K562 (cell line): ENCODE data around the gene RSPH6A. TPM values are rescaled to one million over a fixed set of nuclear protein-coding genes. Genes with fewer than 3 reads are reported as not detected.

Experiments
- BRF2 ChIP-seq: IDR thresholded peaks from 3 replicates; pipeline ENCODE4 v1.6.1; 2011; ENCODE audit warnings: borderline replicate concordance, mild to moderate bottlenecking; ENCODE audit not compliant: insufficient read length, insufficient read depth
- CHD4 ChIP-seq: fragments of 200-600 bp; sonication (generic); IDR thresholded peaks from 3 replicates; pipeline ENCODE4 v1.6.1; 2012; ENCODE audit warnings: low read depth, mild to moderate bottlenecking, mixed read lengths, low read length, inconsistent platforms; ENCODE audit not compliant: insufficient read depth, insufficient replicate concordance, poor library complexity, severe bottlenecking
- CREB1 ChIP-seq, 2 experiments: sonication (generic) in 1 of 2; formaldehyde crosslinking in 1 of 2; IDR thresholded peaks; 2 replicates each; pipeline versions ENCODE4 v1.6.1 to v1.8.0; 2012 to 2022; ENCODE audit warnings: inconsistent platforms in 1 of 2, mild to moderate bottlenecking in 1 of 2, missing genetic modification reagents in 1 of 2, moderate library complexity in 1 of 2
- EWSR1 ChIP-seq: fragments of 450-650 bp; IDR thresholded peaks from 2 replicates; pipeline ENCODE4 v1.6.1; 2018; ENCODE audit warnings: borderline replicate concordance, mild to moderate bottlenecking, low read depth, moderate library complexity; ENCODE audit not compliant: partially characterized antibody
- HDAC6 ChIP-seq: IDR thresholded peaks from 2 replicates; pipeline ENCODE4 v1.6.1; 2012; ENCODE audit warnings: low read depth, mild to moderate bottlenecking, control low read depth, inconsistent platforms, low read length, moderate library complexity
- ID3 ChIP-seq, 2 experiments: fragments of 250-450 bp in 1 of 2; fragments of 450-650 bp in 1 of 2; sonication (Bioruptor Pico) in 1 of 2; IDR thresholded peaks; 2 replicates each; pipeline versions ENCODE4 v1.6.1 to v1.8.0; 2016 to 2021; ENCODE audit warnings: mild to moderate bottlenecking in 2 of 2, moderate library complexity in 2 of 2, missing compliant biosample characterization in 1 of 2, missing genetic modification characterization in 1 of 2
- KHSRP ChIP-seq: fragments of 450-650 bp; IDR thresholded peaks from 2 replicates; pipeline ENCODE4 v1.6.1; 2017
- MBD2 ChIP-seq: sonication (generic); IDR thresholded peaks from 2 replicates; pipeline ENCODE4 v1.6.1; 2016; ENCODE audit warnings: low read depth, borderline replicate concordance
- MLX ChIP-seq, 2 experiments: fragments of 450-650 bp in 1 of 2; sonication (generic) in 1 of 2; formaldehyde crosslinking; conservative IDR thresholded peaks; 2 replicates each; pipeline versions ENCODE4 v1.4.0 to v1.8.1; 2020 to 2022; ENCODE audit warnings: mild to moderate bottlenecking in 1 of 2, missing genetic modification reagents in 1 of 2
- POU5F1 ChIP-seq: fragments of 150-350 bp; IDR thresholded peaks from 2 replicates; pipeline ENCODE4 v1.6.1; 2014; ENCODE audit warnings: borderline replicate concordance, low read length, low read depth, mild to moderate bottlenecking; ENCODE audit not compliant: partially characterized antibody
- RBM15 ChIP-seq: fragments of 200-400 bp; formaldehyde crosslinking; IDR thresholded peaks from 2 replicates; pipeline ENCODE4 v1.6.1; 2018; ENCODE audit warnings: mild to moderate bottlenecking, low read length, moderate library complexity; ENCODE audit not compliant: insufficient read depth
- RBM39 ChIP-seq: fragments of 200-400 bp; formaldehyde crosslinking; optimal IDR thresholded peaks from 2 replicates; pipeline ENCODE3; 2018; ENCODE audit warnings: low read depth, low read length
- SMC3 ChIP-seq: conservative IDR thresholded peaks from 2 replicates; pipeline ENCODE4 v1.6.1; 2011; ENCODE audit warnings: low read depth, low read length, improper control_type of control experiment; ENCODE audit not compliant: insufficient read depth
- ZKSCAN1 ChIP-seq: fragments of 150-350 bp; IDR thresholded peaks from 2 replicates; pipeline ENCODE4 v1.6.1; 2016; ENCODE audit warnings: low read depth, low read length
- polyA plus RNA-seq, 8 experiments: library from polyadenylated mRNA; depleted of rRNA in 4 of 8; stranded (reverse) in 5 of 8; unstranded in 3 of 8; fragments of >200 nt; fragmentation: Nextera tagmentation in 2 of 8; fragmentation: Illumina TruSeq in 1 of 8; extraction: Ambion mirVana in 2 of 8; extraction: Trizol in 1 of 8; gene quantifications; 2 replicates each; pipeline versions ENCODE4 v1.2.1 to v1.2.3, GENCODE V29; 2011 to 2014; ENCODE audit warnings: inconsistent platforms in 1 of 8, missing spikeins in 1 of 8
- total RNA-seq, 7 experiments: library from RNA; depleted of rRNA in 6 of 7; stranded (reverse); fragments of >200 nt in 6 of 7; fragmentation: Illumina TruSeq in 2 of 7; extraction: Trizol in 2 of 7; gene quantifications; 2 replicates each; pipeline versions ENCODE4 v1.2.1 to v1.2.3, GENCODE V29; 2011 to 2021; ENCODE audit warnings: low replicate concordance in 1 of 7
- TF ChIP-seq, protein P1 (sequence below): sonication (generic); formaldehyde crosslinking; IDR thresholded peaks from 2 replicates; pipeline ENCODE4 v1.8.0; 2022; ENCODE audit warnings: mild to moderate bottlenecking, missing genetic modification reagents, borderline replicate concordance
- TF ChIP-seq, protein P2 (sequence below): fragments of 450-650 bp; IDR thresholded peaks from 2 replicates; pipeline ENCODE4 v1.6.1; 2014; ENCODE audit warnings: low read depth, mild to moderate bottlenecking, moderate library complexity, borderline replicate concordance
- TF ChIP-seq, protein P3 (sequence below): sonication (generic); formaldehyde crosslinking; IDR thresholded peaks from 2 replicates; pipeline ENCODE4 v1.8.0; 2022; ENCODE audit warnings: mild to moderate bottlenecking, low read depth, missing genetic modification reagents

The RSPH6A gene
- total and polyA plus RNA-seq, 9 of the 15 experiments (the other 6 are each of a cell fraction or from before 2014, with no cell fraction given), result 0.03 to 0.15 (median 0.07) TPM; not detected in 5

DNA sequence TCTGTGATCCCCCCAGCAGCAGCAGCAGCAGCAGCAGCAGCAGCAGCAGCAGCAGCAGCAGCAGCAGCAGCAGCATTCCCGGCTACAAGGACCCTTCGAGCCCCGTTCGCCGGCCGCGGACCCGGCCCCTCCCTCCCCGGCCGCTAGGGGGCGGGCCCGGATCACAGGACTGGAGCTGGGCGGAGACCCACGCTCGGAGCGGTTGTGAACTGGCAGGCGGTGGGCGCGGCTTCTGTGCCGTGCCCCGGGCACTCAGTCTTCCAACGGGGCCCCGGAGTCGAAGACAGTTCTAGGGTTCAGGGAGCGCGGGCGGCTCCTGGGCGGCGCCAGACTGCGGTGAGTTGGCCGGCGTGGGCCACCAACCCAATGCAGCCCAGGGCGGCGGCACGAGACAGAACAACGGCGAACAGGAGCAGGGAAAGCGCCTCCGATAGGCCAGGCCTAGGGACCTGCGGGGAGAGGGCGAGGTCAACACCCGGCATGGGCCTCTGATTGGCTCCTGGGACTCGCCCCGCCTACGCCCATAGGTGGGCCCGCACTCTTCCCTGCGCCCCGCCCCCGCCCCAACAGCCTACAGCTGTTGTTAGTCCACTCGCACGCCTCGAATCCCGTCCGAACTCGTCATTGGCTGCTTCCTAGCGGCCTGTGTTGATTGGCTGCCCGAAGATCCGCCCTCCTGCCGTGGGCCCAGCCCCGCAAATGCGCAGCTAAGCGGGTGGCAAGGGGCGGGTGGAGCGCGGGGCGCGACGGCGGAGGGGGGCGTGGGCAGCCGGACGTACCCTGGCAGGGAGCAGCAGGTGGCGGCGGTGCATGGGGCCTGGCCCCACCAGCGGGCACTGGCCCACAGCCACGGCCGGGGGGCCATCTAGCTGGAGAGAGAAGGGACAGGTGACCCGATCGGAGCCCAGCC lies 44.7 kb downstream of the RSPH6A start (continued):
- no peak for TF ChIP-seq MLX (CRISPR knock-in tag; conservative IDR thresholded peaks at IDR 0.05)
- no peak; the same call in 1 of the 2 replicates for TF ChIP-seq MBD2
- no peak for TF ChIP-seq BRF2
- no peak for TF ChIP-seq ID3 (CRISPR knock-in tag; IDR thresholded peaks at IDR 0.05)
- TF ChIP-seq ID3 (tag; IDR thresholded peaks at IDR 0.05), result no peak
- TF ChIP-seq, protein P1, sequence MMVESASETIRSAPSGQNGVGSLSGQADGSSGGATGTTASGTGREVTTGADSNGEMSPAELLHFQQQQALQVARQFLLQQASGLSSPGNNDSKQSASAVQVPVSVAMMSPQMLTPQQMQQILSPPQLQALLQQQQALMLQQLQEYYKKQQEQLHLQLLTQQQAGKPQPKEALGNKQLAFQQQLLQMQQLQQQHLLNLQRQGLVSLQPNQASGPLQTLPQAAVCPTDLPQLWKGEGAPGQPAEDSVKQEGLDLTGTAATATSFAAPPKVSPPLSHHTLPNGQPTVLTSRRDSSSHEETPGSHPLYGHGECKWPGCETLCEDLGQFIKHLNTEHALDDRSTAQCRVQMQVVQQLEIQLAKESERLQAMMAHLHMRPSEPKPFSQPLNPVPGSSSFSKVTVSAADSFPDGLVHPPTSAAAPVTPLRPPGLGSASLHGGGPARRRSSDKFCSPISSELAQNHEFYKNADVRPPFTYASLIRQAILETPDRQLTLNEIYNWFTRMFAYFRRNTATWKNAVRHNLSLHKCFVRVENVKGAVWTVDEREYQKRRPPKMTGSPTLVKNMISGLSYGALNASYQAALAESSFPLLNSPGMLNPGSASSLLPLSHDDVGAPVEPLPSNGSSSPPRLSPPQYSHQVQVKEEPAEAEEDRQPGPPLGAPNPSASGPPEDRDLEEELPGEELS (CRISPR knock-in tag), result no peak
- TF ChIP-seq HDAC6, result no peak
- TF ChIP-seq EWSR1, result no peak
- no peak; the same call in 1 of the 2 replicates for TF ChIP-seq SMC3
- TF ChIP-seq, protein P2, sequence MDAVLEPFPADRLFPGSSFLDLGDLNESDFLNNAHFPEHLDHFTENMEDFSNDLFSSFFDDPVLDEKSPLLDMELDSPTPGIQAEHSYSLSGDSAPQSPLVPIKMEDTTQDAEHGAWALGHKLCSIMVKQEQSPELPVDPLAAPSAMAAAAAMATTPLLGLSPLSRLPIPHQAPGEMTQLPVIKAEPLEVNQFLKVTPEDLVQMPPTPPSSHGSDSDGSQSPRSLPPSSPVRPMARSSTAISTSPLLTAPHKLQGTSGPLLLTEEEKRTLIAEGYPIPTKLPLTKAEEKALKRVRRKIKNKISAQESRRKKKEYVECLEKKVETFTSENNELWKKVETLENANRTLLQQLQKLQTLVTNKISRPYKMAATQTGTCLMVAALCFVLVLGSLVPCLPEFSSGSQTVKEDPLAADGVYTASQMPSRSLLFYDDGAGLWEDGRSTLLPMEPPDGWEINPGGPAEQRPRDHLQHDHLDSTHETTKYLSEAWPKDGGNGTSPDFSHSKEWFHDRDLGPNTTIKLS, result peak; percentile 59; the same call in 1 of the 2 replicates
- TF ChIP-seq RBM15, result no peak
- no peak for TF ChIP-seq ZKSCAN1
- peak; percentile 7; the same call in 1 of the 2 replicates for TF ChIP-seq CREB1 (IDR thresholded peaks at IDR 0.05)
- TF ChIP-seq CREB1 (CRISPR knock-in tag; IDR thresholded peaks at IDR 0.05), result peak; percentile 81
- TF ChIP-seq RBM39, result no peak
- TF ChIP-seq KHSRP, result no peak
- TF ChIP-seq POU5F1, result no peak
- no peak for TF ChIP-seq CHD4
- TF ChIP-seq, protein P3, sequence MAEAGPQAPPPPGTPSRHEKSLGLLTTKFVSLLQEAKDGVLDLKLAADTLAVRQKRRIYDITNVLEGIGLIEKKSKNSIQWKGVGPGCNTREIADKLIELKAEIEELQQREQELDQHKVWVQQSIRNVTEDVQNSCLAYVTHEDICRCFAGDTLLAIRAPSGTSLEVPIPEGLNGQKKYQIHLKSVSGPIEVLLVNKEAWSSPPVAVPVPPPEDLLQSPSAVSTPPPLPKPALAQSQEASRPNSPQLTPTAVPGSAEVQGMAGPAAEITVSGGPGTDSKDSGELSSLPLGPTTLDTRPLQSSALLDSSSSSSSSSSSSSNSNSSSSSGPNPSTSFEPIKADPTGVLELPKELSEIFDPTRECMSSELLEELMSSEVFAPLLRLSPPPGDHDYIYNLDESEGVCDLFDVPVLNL (CRISPR knock-in tag), result no peak
